H1 (cell line): ENCODE results near the gene APOO. TPM values are rescaled to one million over a fixed set of nuclear protein-coding genes. Genes with fewer than 3 reads are reported as not detected.

Experiments used
- CTCF ChIA-PET: fragments of 300-600 bp; sonication (Branson Sonifier 250); formaldehyde crosslinking; loops from one replicate; lab custom pipeline; 2021; ENCODE audit not compliant: partially characterized antibody; lab: Charles Lee
- POLR2A ChIA-PET: fragments of 300-600 bp; sonication (Branson Sonifier 250); formaldehyde crosslinking; loops from one replicate; lab custom pipeline; 2021; ENCODE audit warnings: inconsistent platforms; ENCODE audit not compliant: partially characterized antibody; lab: Charles Lee
- DNase-seq, 2 experiments: peaks; one replicate each; pipeline versions ENCODE4 v3.0.0 to v3.0.0-alpha.2; 2010 to 2022; ENCODE audit warnings: low spot score in 2 of 2, low read depth in 1 of 2, mixed read lengths in 1 of 2
- FAIRE-seq: peaks from 2 replicates; lab custom pipeline; 2011; peaks lifted over from hg19 to GRCh38; lab: Jason Lieb, UNC
- H2AFZ ChIP-seq: 2 replicates; pipeline ENCODE4 v1.8.1; 2012; ENCODE audit warnings: low read length, inconsistent platforms
- H2AK5ac ChIP-seq: 2 replicates; pipeline ENCODE4 v1.6.1; 2013; ENCODE audit warnings: low read depth, low read length
- H2BK120ac ChIP-seq: replicated peaks from 2 replicates; pipeline ENCODE3; 2013; ENCODE audit warnings: low read depth, low read length, inconsistent platforms
- H2BK12ac ChIP-seq: 2 replicates; pipeline ENCODE4 v1.6.1; 2013; ENCODE audit warnings: low read depth, low read length
- H2BK15ac ChIP-seq: 2 replicates; pipeline ENCODE4 v1.6.1; 2013; ENCODE audit warnings: low read length
- H2BK20ac ChIP-seq: 2 replicates; pipeline ENCODE4 v1.6.1; 2013; ENCODE audit warnings: low read length
- H2BK5ac ChIP-seq: 2 replicates; pipeline ENCODE4 v1.6.1; 2013; ENCODE audit warnings: low read depth, low read length
- H3K14ac ChIP-seq: 2 replicates; pipeline ENCODE4 v1.6.1; 2013; ENCODE audit warnings: inconsistent platforms; ENCODE audit not compliant: insufficient read length
- H3K18ac ChIP-seq: 2 replicates; pipeline ENCODE4 v1.6.1; 2013; ENCODE audit warnings: low read length; ENCODE audit errors: extremely low read depth
- H3K23ac ChIP-seq: 2 replicates; pipeline ENCODE4 v1.6.1; 2013; ENCODE audit warnings: inconsistent platforms; ENCODE audit not compliant: insufficient read length
- H3K23me2 ChIP-seq: 2 replicates; pipeline ENCODE4 v1.6.1; 2013; ENCODE audit warnings: low read depth, low read length
- H3K27ac ChIP-seq: 2 replicates; pipeline ENCODE4 v1.6.1; 2011; ENCODE audit warnings: low read depth, low read length, inconsistent platforms
- H3K27me3 ChIP-seq, 4 experiments: replicated peaks in 1 of 4; 1 replicate in 1 of 4; 2 replicates in 3 of 4; pipeline versions ENCODE4 v1.6.1 to v1.8.1; 2011 to 2013; ENCODE audit warnings: low read length in 3 of 4, mild to moderate bottlenecking in 3 of 4, inconsistent platforms in 2 of 4, mixed read lengths in 2 of 4, moderate library complexity in 1 of 4; ENCODE audit not compliant: control insufficient read depth in 3 of 4, insufficient read depth in 3 of 4; ENCODE audit errors: extremely low read depth in 1 of 4
- H3K36me3 ChIP-seq, 4 experiments: 2 replicates each; pipeline versions ENCODE4 v1.6.1 to v1.8.1; 2011 to 2013; ENCODE audit warnings: mild to moderate bottlenecking in 4 of 4, low read length in 3 of 4, moderate library complexity in 2 of 4, control low read depth in 1 of 4, inconsistent platforms in 1 of 4; ENCODE audit not compliant: insufficient read depth in 4 of 4, control insufficient read depth in 2 of 4
- H3K4ac ChIP-seq: replicated peaks from 2 replicates; pipeline ENCODE3; 2013; ENCODE audit warnings: low read length, low read depth, mixed read lengths, inconsistent platforms; ENCODE audit not compliant: insufficient read length
- H3K4me1 ChIP-seq, 4 experiments: replicated peaks in 1 of 4; 1 replicate in 1 of 4; 2 replicates in 3 of 4; pipeline versions ENCODE4 v1.6.1 to v1.8.1; 2011 to 2013; ENCODE audit warnings: low read length in 3 of 4, inconsistent platforms in 2 of 4, mixed read lengths in 1 of 4; ENCODE audit not compliant: insufficient read depth in 4 of 4, control insufficient read depth in 3 of 4
- H3K4me2 ChIP-seq, 2 experiments: 2 replicates each; pipeline versions ENCODE4 v1.6.1 to v1.8.1; 2011 to 2013; ENCODE audit warnings: low read depth in 2 of 2, low read length in 2 of 2, control low read depth in 1 of 2, inconsistent platforms in 1 of 2, mild to moderate bottlenecking in 1 of 2; ENCODE audit not compliant: insufficient read depth in 1 of 2
- H3K4me3 ChIP-seq, 4 experiments: fragments of 200-600, 300-600 bp in 1 of 4; sonication (generic), shearing (Covaris generic), sonication (Bioruptor Twin) in 1 of 4; 2 replicates each; pipeline versions ENCODE4 v1.5.1 to v1.8.1; 2011 to 2016; ENCODE audit warnings: low read length in 4 of 4, low read depth in 3 of 4, control low read depth in 2 of 4, inconsistent platforms in 2 of 4, mild to moderate bottlenecking in 2 of 4, mixed read lengths in 1 of 4, moderate library complexity in 1 of 4; ENCODE audit not compliant: insufficient read depth in 2 of 4; ENCODE audit errors: extremely low read depth in 1 of 4
- H3K56ac ChIP-seq: replicated peaks from 2 replicates; pipeline ENCODE3; 2013; ENCODE audit warnings: low read depth, mild to moderate bottlenecking, mixed read lengths, low read length, inconsistent platforms; ENCODE audit not compliant: insufficient read length
- H3K79me1 ChIP-seq: 2 replicates; pipeline ENCODE4 v1.6.1; 2013; ENCODE audit warnings: low read depth, low read length, control low read depth
- H3K79me2 ChIP-seq, 2 experiments: 2 replicates each; pipeline versions ENCODE4 v1.6.1 to v1.8.1; 2012 to 2013; ENCODE audit warnings: low read length in 2 of 2, mild to moderate bottlenecking in 2 of 2, inconsistent platforms in 1 of 2; ENCODE audit not compliant: insufficient read depth in 2 of 2, control insufficient read depth in 1 of 2
- H3K9ac ChIP-seq, 4 experiments: replicated peaks in 1 of 4; 1 replicate in 1 of 4; 2 replicates in 3 of 4; pipeline versions ENCODE4 v1.6.1 to v1.8.1; 2011 to 2013; ENCODE audit warnings: low read depth in 3 of 4, low read length in 3 of 4, control low read depth in 2 of 4, mild to moderate bottlenecking in 2 of 4, moderate library complexity in 2 of 4, inconsistent platforms in 1 of 4; ENCODE audit errors: extremely low read depth in 1 of 4
- H3K9me3 ChIP-seq, 2 experiments: 2 replicates each; pipeline versions ENCODE4 v1.6.1 to v1.8.1; 2012 to 2013; ENCODE audit warnings: mild to moderate bottlenecking in 2 of 2, moderate library complexity in 2 of 2, control low read depth in 1 of 2, inconsistent platforms in 1 of 2, low read depth in 1 of 2, low read length in 1 of 2, mixed read lengths in 1 of 2; ENCODE audit not compliant: insufficient read depth in 2 of 2
- H4K20me1 ChIP-seq, 2 experiments: replicated peaks in 1 of 2; 2 replicates each; pipeline versions ENCODE3 to v1.8.1; 2011 to 2013; ENCODE audit warnings: inconsistent platforms in 2 of 2, low read length in 2 of 2, mild to moderate bottlenecking in 1 of 2; ENCODE audit not compliant: insufficient read depth in 2 of 2, control insufficient read depth in 1 of 2
- H4K5ac ChIP-seq: 2 replicates; pipeline ENCODE4 v1.6.1; 2013; ENCODE audit warnings: low read length, low read depth, mixed read lengths, inconsistent platforms; ENCODE audit not compliant: insufficient read length
- H4K8ac ChIP-seq: 2 replicates; pipeline ENCODE4 v1.8.0; 2013; ENCODE audit warnings: mild to moderate bottlenecking, moderate library complexity, low read length, inconsistent platforms; ENCODE audit not compliant: insufficient read depth; ENCODE audit errors: extremely low read depth
- H4K91ac ChIP-seq: replicated peaks from 2 replicates; pipeline ENCODE3; 2013; ENCODE audit warnings: low read length, mixed read lengths, inconsistent platforms; ENCODE audit not compliant: insufficient read length
- BCL11A ChIP-seq, 2 experiments: IDR thresholded peaks; one replicate each; pipeline ENCODE4 v1.6.1; 2011; ENCODE audit warnings: low read depth in 2 of 2, low read length in 2 of 2, mild to moderate bottlenecking in 2 of 2
- CHD2 ChIP-seq: IDR thresholded peaks from 2 replicates; pipeline ENCODE4 v1.6.1; 2012; ENCODE audit warnings: low read length, improper control_type of control experiment
- CTBP2 ChIP-seq: IDR thresholded peaks from 2 replicates; pipeline ENCODE4 v1.7.0; 2011; ENCODE audit warnings: borderline replicate concordance, mild to moderate bottlenecking, moderate library complexity, mixed read lengths, low read length; ENCODE audit not compliant: insufficient read depth, insufficient read length
- EGR1 ChIP-seq: IDR thresholded peaks from 2 replicates; pipeline ENCODE4 v1.6.1; 2011; ENCODE audit warnings: low read depth, low read length, borderline replicate concordance
- EZH2 ChIP-seq: fragments of 200-600 bp; sonication (generic); IDR thresholded peaks from 2 replicates; pipeline ENCODE4 v1.7.1; 2012; ENCODE audit warnings: low read depth, mild to moderate bottlenecking, moderate library complexity, low read length, inconsistent platforms; ENCODE audit not compliant: severe bottlenecking
- HDAC2 ChIP-seq, 2 experiments: fragments of 300-600 bp in 1 of 2; sonication (generic) in 1 of 2; IDR thresholded peaks; 2 replicates each; pipeline ENCODE4 v1.6.1; 2011 to 2012; ENCODE audit warnings: low read depth in 2 of 2, low read length in 2 of 2, mild to moderate bottlenecking in 2 of 2, moderate library complexity in 2 of 2, borderline replicate concordance in 1 of 2, inconsistent platforms in 1 of 2
- JUN ChIP-seq: IDR thresholded peaks from 2 replicates; pipeline ENCODE4 v1.6.1; 2011; ENCODE audit warnings: low read depth, mild to moderate bottlenecking, improper control_type of control experiment, low read length
- PHF8 ChIP-seq: fragments of 200-600 bp; sonication (generic); conservative IDR thresholded peaks from 2 replicates; pipeline ENCODE4 v1.7.1; 2012; ENCODE audit warnings: low read depth, mild to moderate bottlenecking, inconsistent platforms, low read length, moderate library complexity
- POLR2AphosphoS5 ChIP-seq: IDR thresholded peaks from 2 replicates; pipeline ENCODE4 v1.6.1; 2011; ENCODE audit warnings: low read depth, low read length
- POU5F1 ChIP-seq: IDR thresholded peaks from 2 replicates; pipeline ENCODE4 v1.6.1; 2011; ENCODE audit warnings: low read depth, mild to moderate bottlenecking, low read length, moderate library complexity
- SIX5 ChIP-seq: IDR thresholded peaks from 2 replicates; pipeline ENCODE4 v1.6.1; 2011; ENCODE audit warnings: mild to moderate bottlenecking, low read depth, low read length
- SP4 ChIP-seq: IDR thresholded peaks from 2 replicates; pipeline ENCODE4 v1.6.1; 2012; ENCODE audit warnings: low read length, inconsistent platforms
- ZNF274 ChIP-seq: IDR thresholded peaks from 2 replicates; pipeline ENCODE4 v1.7.0; 2012; ENCODE audit warnings: low read length, borderline replicate concordance; ENCODE audit errors: extremely low read depth
- WGBS, 2 experiments: shearing (Covaris generic) in 1 of 2; methylation state at CpG; one replicate each; pipeline versions ENCODE4 v1.1.6 to v1.1.7; 2013 to 2015; ENCODE audit warnings: low lambda C conversion rate in 2 of 2, mixed read lengths in 2 of 2, inconsistent platforms in 1 of 2, low coverage in 1 of 2, missing lambda C conversion rate in 1 of 2; ENCODE audit not compliant: insufficient replicate concordance in 2 of 2, insufficient coverage in 1 of 2, insufficient read length in 1 of 2; ENCODE audit errors: extremely low coverage in 1 of 2, missing lambda C conversion rate in 1 of 2; 5-methylcytosine and 5-hydroxymethylcytosine counted together
- polyA plus RNA-seq, 7 experiments: library from polyadenylated mRNA; depleted of rRNA in 3 of 7; stranded (reverse) in 5 of 7; unstranded in 2 of 7; fragments of >200 nt in 5 of 7; fragments of 200-250 nt in 2 of 7; gene quantifications; 1 replicate in 5 of 7; 2 replicates in 1 of 7; 4 replicates in 1 of 7; pipeline versions ENCODE4 v1.2.1 to v1.2.3, GENCODE V29; 2011 to 2013; ENCODE audit warnings: missing spikeins in 2 of 7, mixed read lengths in 2 of 7
- total RNA-seq: library from RNA; stranded (reverse); fragmentation: NEBNext Ultra II Directional; extraction: Animal tissue kit (Norgen Biotek cat#: 25700); gene quantifications from 2 replicates; pipeline ENCODE4 v1.2.1, GENCODE V29; 2021
- TF ChIP-seq, protein P1 (sequence below): IDR thresholded peaks from 2 replicates; pipeline ENCODE4 v1.6.1; 2011; ENCODE audit warnings: low read length, improper control_type of control experiment

Gene APOO
- total and polyA plus RNA-seq, 2 of the 8 experiments (the other 6 are each of a cell fraction or from before 2014, with no cell fraction given): 25.7 to 45.0 TPM

DNA sequence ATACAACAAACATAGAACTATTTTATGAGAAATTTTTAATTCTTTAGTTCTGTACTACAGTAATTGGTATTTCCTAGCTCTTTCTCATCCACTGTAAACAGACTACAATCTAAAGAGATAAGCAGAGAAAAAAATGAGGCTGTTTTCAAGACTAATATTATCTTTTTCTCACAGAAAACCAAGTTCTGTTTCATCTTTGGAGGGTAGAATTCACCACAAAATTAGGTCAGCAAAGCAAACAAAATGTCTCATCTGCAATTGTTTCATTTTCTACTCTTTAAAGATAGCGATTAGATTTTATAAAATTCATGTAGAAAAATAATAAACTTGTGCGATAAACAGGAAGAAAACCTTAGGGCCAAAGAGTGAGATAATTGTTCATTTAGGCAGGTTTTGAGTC lies 10.8 kb downstream of the APOO start:
- no peaks in the 10 kb centered on the region for H3K27me3 ChIP-seq
- no peak overlapping the region for H3K23ac ChIP-seq
- H3K9ac ChIP-seq: no peak overlapping the region
- no peak overlapping the region for H2BK20ac ChIP-seq
- no peaks in the 10 kb centered on the region for H3K9me3 ChIP-seq
- H3K18ac ChIP-seq: no peak overlapping the region
- H4K20me1 ChIP-seq: no peaks in the 10 kb centered on the region
- no peak overlapping the region for H3K4ac ChIP-seq
- CTCF ChIA-PET: no interaction called here
- no peaks in the 10 kb centered on the region for H3K36me3 ChIP-seq
- H3K4me2 ChIP-seq: no peak overlapping the region
- FAIRE-seq (no peak), DNase-seq (no peak)
- H2AK5ac ChIP-seq: no peak overlapping the region
- H3K4me1 ChIP-seq: peaks cover 1 to 6% (median 2%) of the 10 kb centered on the region in 4 experiments; a peak in 3 of 7 replicates
- no peak overlapping the region for H3K14ac ChIP-seq
- 94% methylated on average over 2 of the region's 2 CpGs; no CpG with 5 or more reads in 1 of the 2 experiments for WGBS, 2 experiments
- H3K4me3 ChIP-seq: no peak overlapping the region
- no peaks in the 10 kb centered on the region for H3K79me1 ChIP-seq
- no peak overlapping the region for H4K91ac ChIP-seq
- no peak overlapping the region for H2AFZ ChIP-seq
- H2BK120ac ChIP-seq: no peak overlapping the region
- peaks cover 0 to 25% of the 10 kb centered on the region in 2 experiments; a peak in 2 of 4 replicates for H3K79me2 ChIP-seq
- H4K8ac ChIP-seq: no peak overlapping the region
- H2BK15ac ChIP-seq: no peak overlapping the region
- no peak overlapping the region for H3K27ac ChIP-seq
- no peak overlapping the region for H3K56ac ChIP-seq
- POLR2A ChIA-PET: no interaction called here
- no peak overlapping the region for H2BK5ac ChIP-seq
- H4K5ac ChIP-seq: no peak overlapping the region
- H3K23me2 ChIP-seq: no peaks in the 10 kb centered on the region
- no peak overlapping the region for H2BK12ac ChIP-seq
- TF ChIP-seq HDAC2 (IDR thresholded peaks at IDR 0.05; ENCODE audit: borderline replicate concordance in 1 of 2, low read depth in 2 of 2, low read length in 2 of 2) (no peak), BCL11A (IDR thresholded peaks at IDR 0.05; ENCODE audit: low read depth in 2 of 2, low read length in 2 of 2) (no peak), PHF8 (no peak), POLR2AphosphoS5 (no peak), CTBP2 (no peak), SP4 (no peak), POU5F1 (no peak), JUN (no peak), CHD2 (no peak), ZNF274 (no peak), EZH2 (no peak), EGR1 (no peak), SIX5 (no peak)
- TF ChIP-seq, protein P1, sequence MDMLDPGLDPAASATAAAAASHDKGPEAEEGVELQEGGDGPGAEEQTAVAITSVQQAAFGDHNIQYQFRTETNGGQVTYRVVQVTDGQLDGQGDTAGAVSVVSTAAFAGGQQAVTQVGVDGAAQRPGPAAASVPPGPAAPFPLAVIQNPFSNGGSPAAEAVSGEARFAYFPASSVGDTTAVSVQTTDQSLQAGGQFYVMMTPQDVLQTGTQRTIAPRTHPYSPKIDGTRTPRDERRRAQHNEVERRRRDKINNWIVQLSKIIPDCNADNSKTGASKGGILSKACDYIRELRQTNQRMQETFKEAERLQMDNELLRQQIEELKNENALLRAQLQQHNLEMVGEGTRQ: no peak
